KMS-11 (cell line): ENCODE data around the gene CHD5.

Experiments used
- H2AFZ ChIP-seq: fragments of 200-600 bp; sonication (generic); 2 replicates; pipeline ENCODE4 v1.6.1; 2016; ENCODE audit warnings: antibody characterized with exemption, mixed run types, low read depth
- H3K27ac ChIP-seq: fragments of 200-600 bp; sonication (generic); 2 replicates; pipeline ENCODE4 v1.6.1; 2016; ENCODE audit warnings: mild to moderate bottlenecking, mixed run types
- H3K27me3 ChIP-seq: fragments of 200-600 bp; sonication (generic); 2 replicates; pipeline ENCODE4 v1.6.1; 2017; ENCODE audit warnings: mild to moderate bottlenecking, low read depth, mixed run types, moderate library complexity; ENCODE audit not compliant: insufficient read depth
- H3K36me3 ChIP-seq: fragments of 200-600 bp; sonication (generic); 2 replicates; pipeline ENCODE4 v1.6.1; 2017; ENCODE audit warnings: mild to moderate bottlenecking, mixed run types; ENCODE audit not compliant: insufficient read depth
- H3K4me1 ChIP-seq: fragments of 200-600 bp; sonication (generic); 2 replicates; pipeline ENCODE4 v1.6.1; 2016; ENCODE audit warnings: mild to moderate bottlenecking, low read depth, mixed run types; ENCODE audit not compliant: poor library complexity, severe bottlenecking
- H3K4me2 ChIP-seq: fragments of 200-600 bp; sonication (generic); 2 replicates; pipeline ENCODE4 v1.7.0; 2016; ENCODE audit warnings: mild to moderate bottlenecking, mixed run types
- H3K4me3 ChIP-seq: fragments of 200-600 bp; sonication (generic); IDR thresholded peaks from 2 replicates; pipeline ENCODE4 v1.6.1; 2017; ENCODE audit warnings: low read depth, low read length, mixed read lengths; ENCODE audit not compliant: insufficient read depth
- H3K79me2 ChIP-seq: fragments of 200-600 bp; sonication (generic); 2 replicates; pipeline ENCODE4 v1.6.1; 2016; ENCODE audit warnings: low read depth, mixed run types; ENCODE audit not compliant: insufficient read depth
- H3K9ac ChIP-seq: fragments of 200-600 bp; sonication (generic); 2 replicates; pipeline ENCODE4 v1.6.1; 2016; ENCODE audit warnings: mild to moderate bottlenecking, mixed run types
- H4K20me1 ChIP-seq: fragments of 200-600 bp; sonication (generic); 2 replicates; pipeline ENCODE4 v1.6.1; 2016; ENCODE audit warnings: mild to moderate bottlenecking, mixed run types; ENCODE audit not compliant: insufficient read depth
- CTCF ChIP-seq: fragments of 200-600 bp; sonication (generic); conservative IDR thresholded peaks from 2 replicates; pipeline ENCODE4 v1.6.1; 2017; ENCODE audit warnings: low read depth, mild to moderate bottlenecking, antibody characterized with exemption, low read length, moderate library complexity, mixed read lengths

Gene CHD5

GRCh38 chr1:6178751-6179563, 1.2 kb downstream of the CHD5 start:
- H3K27ac ChIP-seq: no peak overlapping the region
- no peak overlapping the region for H3K9ac ChIP-seq
- H2AFZ ChIP-seq: no peak overlapping the region
- H3K79me2 ChIP-seq: no peaks in the 10 kb centered on the region
- TF ChIP-seq CTCF: no peak
- no peak overlapping the region for H3K4me2 ChIP-seq
- H3K27me3 ChIP-seq: peaks cover 31% of the 10 kb centered on the region; the same call in 1 of the 2 replicates
- no peaks in the 10 kb centered on the region for H3K36me3 ChIP-seq
- H3K4me3 ChIP-seq: no peak overlapping the region
- no peaks in the 10 kb centered on the region for H3K4me1 ChIP-seq
- H4K20me1 ChIP-seq: no peaks in the 10 kb centered on the region

- Histone ChIP-seq H3K4me1 (no peaks in the 10 kb centered on the region), H3K4me2 (no peak overlapping the region), H3K9ac (no peak overlapping the region), H3K27me3 (peaks cover 37% of the 10 kb centered on the region; the same call in 1 of the 2 replicates), H3K36me3 (no peaks in the 10 kb centered on the region), H3K79me2 (no peaks in the 10 kb centered on the region), H3K4me3 (no peak overlapping the region), H2AFZ (no peak overlapping the region), H4K20me1 (no peaks in the 10 kb centered on the region), H3K27ac (no peak overlapping the region)
- TF ChIP-seq CTCF: no peak
Measured at GRCh38 chr1:6177681-6178380, 2.3 kb downstream of the CHD5 start.

- H3K36me3 ChIP-seq: no peaks in the 10 kb centered on the region
- no peaks in the 10 kb centered on the region for H3K4me1 ChIP-seq
- H3K27me3 ChIP-seq: peaks cover 44% of the 10 kb centered on the region
- no peak for TF ChIP-seq CTCF
- no peak overlapping the region for H3K4me2 ChIP-seq
- H3K27ac ChIP-seq: no peak overlapping the region
- H2AFZ ChIP-seq: no peak overlapping the region
- no peak overlapping the region for H3K9ac ChIP-seq
- no peaks in the 10 kb centered on the region for H4K20me1 ChIP-seq
- H3K79me2 ChIP-seq: no peaks in the 10 kb centered on the region
- no peak overlapping the region for H3K4me3 ChIP-seq
Measured at GRCh38 chr1:6176779-6177178, 3.3 kb downstream of the CHD5 start.

- H3K27me3 ChIP-seq: peaks cover 47% of the 10 kb centered on the region
- no peaks in the 10 kb centered on the region for H3K79me2 ChIP-seq
- no peak overlapping the region for H3K27ac ChIP-seq
- H4K20me1 ChIP-seq: no peaks in the 10 kb centered on the region
- H3K9ac ChIP-seq: no peak overlapping the region
- no peak overlapping the region for H2AFZ ChIP-seq
- peaks cover 6% of the 10 kb centered on the region for H3K4me1 ChIP-seq
- no peak for TF ChIP-seq CTCF
- H3K4me2 ChIP-seq: no peak overlapping the region
- no peak overlapping the region for H3K4me3 ChIP-seq
- no peaks in the 10 kb centered on the region for H3K36me3 ChIP-seq
Measured at GRCh38 chr1:6175411-6175828, 4.7 kb downstream of the CHD5 start.
